OCI-LY3 (cell line): Measurements from ENCODE around the gene HOXB3.

ENCODE experiments used
- H2AFZ ChIP-seq: fragments of 200-600, 300-600 bp; shearing (Covaris generic); 2 replicates; pipeline ENCODE4 v1.6.0; 2014; ENCODE audit warnings: antibody characterized with exemption, low read depth, low read length
- H3K27ac ChIP-seq: fragments of 200-600, 300-600 bp; sonication (generic); 2 replicates; pipeline ENCODE4 v1.5.1; 2014; ENCODE audit warnings: mild to moderate bottlenecking, low read length, moderate library complexity, mixed read lengths
- H3K27me3 ChIP-seq: fragments of 200-600, 300-600 bp; sonication (generic); 2 replicates; pipeline ENCODE4 v1.6.1; 2014; ENCODE audit warnings: low read depth, low read length, mixed read lengths
- H3K36me3 ChIP-seq: fragments of 200-600, 300-600 bp; sonication (generic); replicated peaks from 2 replicates; pipeline ENCODE3; 2014; ENCODE audit warnings: low read depth, low read length, mixed read lengths
- H3K4me1 ChIP-seq: fragments of 300-600, 200-600 bp; sonication (generic); 2 replicates; pipeline ENCODE4 v1.6.1; 2014; ENCODE audit warnings: low read length, mixed read lengths
- H3K4me2 ChIP-seq: fragments of 200-600, 300-600 bp; sonication (generic); 2 replicates; pipeline ENCODE4 v1.6.1; 2014; ENCODE audit warnings: low read length, mixed read lengths
- H3K4me3 ChIP-seq: fragments of 300-600, 200-600 bp; sonication (generic); 2 replicates; pipeline ENCODE4 v1.5.1; 2014; ENCODE audit warnings: antibody characterized with exemption, mild to moderate bottlenecking, low read length, moderate library complexity
- H3K79me2 ChIP-seq: fragments of 300-600, 200-600 bp; shearing (Covaris generic); 2 replicates; pipeline ENCODE4 v1.6.1; 2014; ENCODE audit warnings: mild to moderate bottlenecking, low read length, mixed read lengths
- H3K9ac ChIP-seq: fragments of 300-600, 200-600 bp; shearing (Covaris generic); 2 replicates; pipeline ENCODE4 v1.6.0; 2014; ENCODE audit warnings: mild to moderate bottlenecking, low read length, moderate library complexity
- H3K9me3 ChIP-seq: fragments of 200-600, 300-600 bp; shearing (Covaris generic); 2 replicates; pipeline ENCODE4 v1.6.1; 2014; ENCODE audit warnings: low read length, mixed read lengths; ENCODE audit not compliant: insufficient read depth
- H4K20me1 ChIP-seq: fragments of 200-600, 300-600 bp; sonication (generic); 2 replicates; pipeline ENCODE4 v1.6.1; 2016; ENCODE audit warnings: low read length, mixed read lengths; ENCODE audit not compliant: insufficient read depth
- CTCF ChIP-seq: fragments of 200-600, 300-600 bp; sonication (generic); IDR thresholded peaks from 2 replicates; pipeline ENCODE4 v1.5.1; 2014; ENCODE audit warnings: antibody characterized with exemption, low read length, low read depth
- EZH2phosphoT487 ChIP-seq: fragments of 200-600 bp; shearing (Covaris generic); IDR thresholded peaks from 2 replicates; pipeline ENCODE4 v1.6.1; 2018; ENCODE audit warnings: antibody characterized with exemption, mixed run types, low read depth

The HOXB3 gene

GRCh38 chr17:48579760-48580554, 10.1 kb downstream of the HOXB3 start:
- peaks cover 57% of the 10 kb centered on the region for H3K4me1 ChIP-seq
- no peak for TF ChIP-seq EZH2phosphoT487
- TF ChIP-seq CTCF, result no peak
- no peak overlapping the region for H2AFZ ChIP-seq
- H3K4me2 ChIP-seq, result peak overlapping the region; percentile 98
- H3K9me3 ChIP-seq, result no peaks in the 10 kb centered on the region
- peak overlapping the region; percentile 92 for H3K27ac ChIP-seq
- H3K79me2 ChIP-seq, result peaks cover 45% of the 10 kb centered on the region
- peak overlapping the region; percentile 90 for H3K4me3 ChIP-seq
- H4K20me1 ChIP-seq, result no peaks in the 10 kb centered on the region
- peak overlapping the region; percentile 99 for H3K9ac ChIP-seq
- H3K27me3 ChIP-seq, result no peaks in the 10 kb centered on the region
- peaks cover 10% of the 10 kb centered on the region for H3K36me3 ChIP-seq

- peaks cover 60% of the 10 kb centered on the region for H3K4me1 ChIP-seq
- H3K27me3 ChIP-seq, result no peaks in the 10 kb centered on the region
- H3K4me2 ChIP-seq, result peak overlapping the region; percentile 98
- H3K9me3 ChIP-seq, result no peaks in the 10 kb centered on the region
- no peak for TF ChIP-seq CTCF
- no peak overlapping the region for H2AFZ ChIP-seq
- peak overlapping the region; percentile 90 for H3K4me3 ChIP-seq
- peak overlapping the region; percentile 92 for H3K27ac ChIP-seq
- peaks cover 12% of the 10 kb centered on the region for H3K36me3 ChIP-seq
- no peaks in the 10 kb centered on the region for H4K20me1 ChIP-seq
- peaks cover 46% of the 10 kb centered on the region for H3K79me2 ChIP-seq
- H3K9ac ChIP-seq, result peak overlapping the region; percentile 99
Observed at GRCh38 chr17:48579471-48579759, 10.6 kb downstream of the HOXB3 start.

- Histone ChIP-seq H2AFZ (no peak overlapping the region), H3K9ac (peak overlapping the region; percentile 99)
Observed at GRCh38 chr17:48578616-48579470, 11.2 kb downstream of the HOXB3 start.

More at GRCh38 chr17:48578616-48579470, 11.2 kb downstream of the HOXB3 start:
- peak overlapping the region; percentile 90 for H3K4me3 ChIP-seq
- peaks cover 16% of the 10 kb centered on the region for H3K36me3 ChIP-seq
- H4K20me1 ChIP-seq, result no peaks in the 10 kb centered on the region
- peak overlapping the region; percentile 92 for H3K27ac ChIP-seq
- peak overlapping the region; percentile 98 for H3K4me2 ChIP-seq
- H3K4me1 ChIP-seq, result peaks cover 60% of the 10 kb centered on the region
- H3K27me3 ChIP-seq, result no peaks in the 10 kb centered on the region
- no peaks in the 10 kb centered on the region for H3K9me3 ChIP-seq
- peak; percentile 14; the same call in 1 of the 2 replicates for TF ChIP-seq CTCF
- no peak for TF ChIP-seq EZH2phosphoT487
- peaks cover 49% of the 10 kb centered on the region for H3K79me2 ChIP-seq
